Medulla oblongata (tissue), 1 donor: ENCODE results near the gene TBCEL.

Experiments
- DNase-seq: peaks from one replicate; pipeline ENCODE4 v3.0.0-alpha.2; 2015; ENCODE audit errors: extremely low spot score

Gene TBCEL

GRCh38 chr11:121138259-121138658, 114.4 kb downstream of the TBCEL start:
- DNase-seq, result no peak

- DNase-seq, result no peak
Observed at GRCh38 chr11:121140369-121140768, 116.5 kb downstream of the TBCEL start.
